Neural crest cell (in vitro differentiated cells): ENCODE measurements around the gene SCAF8. TPM values are rescaled to one million over a fixed set of nuclear protein-coding genes. Genes with fewer than 3 reads are reported as not detected.

ENCODE experiments used
- DNase-seq: peaks from one replicate; pipeline ENCODE4 v3.0.0; 2021; ENCODE audit warnings: low read depth, mixed read lengths, low spot score
- H3K27ac Mint-ChIP-seq: one replicate; pipeline ENCODE4 v1.8.0; 2021; ENCODE audit warnings: mild to moderate bottlenecking, mixed read lengths; ENCODE audit not compliant: unreplicated experiment
- H3K27me3 Mint-ChIP-seq: 2 replicates; pipeline ENCODE4 v1.8.0; 2021; ENCODE audit warnings: low read depth, mild to moderate bottlenecking, mixed read lengths
- H3K36me3 Mint-ChIP-seq: 2 replicates; pipeline ENCODE4 v1.8.0; 2021; ENCODE audit warnings: low read depth, mild to moderate bottlenecking, mixed read lengths
- H3K4me1 Mint-ChIP-seq: 2 replicates; pipeline ENCODE4 v1.8.0; 2021; ENCODE audit warnings: mixed read lengths
- H3K4me3 Mint-ChIP-seq: one replicate; pipeline ENCODE4 v1.8.0; 2021; ENCODE audit warnings: mild to moderate bottlenecking, mixed read lengths
- H3K9me3 Mint-ChIP-seq: 2 replicates; pipeline ENCODE4 v1.8.0; 2021; ENCODE audit warnings: mixed read lengths
- total RNA-seq: library from RNA; stranded (reverse); gene quantifications from 2 replicates; pipeline ENCODE4 v1.2.1, GENCODE V29; 2021
- TF ChIP-seq, protein P1 (sequence below): fragments of 200-600 bp; sonication (generic); conservative IDR thresholded peaks from 2 replicates; pipeline ENCODE4 v1.5.0; 2021; ENCODE audit warnings: antibody characterized with exemption, mild to moderate bottlenecking

SCAF8 gene
- total RNA-seq, 1 donor from 2014 or later, result 63.6 TPM

DNA sequence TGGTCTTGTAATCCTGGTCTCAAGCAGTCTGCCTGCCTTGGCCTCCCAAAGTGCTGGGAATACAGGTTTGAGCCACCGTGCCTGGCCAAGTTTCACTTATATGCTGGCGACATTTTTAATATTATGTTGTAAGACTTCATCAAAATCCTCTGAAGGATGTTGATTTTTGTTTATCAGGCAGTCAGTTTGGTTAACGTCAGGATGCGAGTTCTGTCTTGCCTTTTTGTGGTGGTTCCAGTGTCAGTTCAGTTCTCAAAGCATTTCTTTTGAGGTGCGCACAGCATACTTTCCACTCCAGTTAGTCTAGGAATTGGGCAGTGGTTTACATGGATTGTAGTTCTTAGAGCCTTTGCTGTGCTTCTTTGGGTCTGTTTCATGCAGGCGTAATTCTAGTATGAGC is 24.9 kb downstream of the SCAF8 start:
- no peak overlapping the region for H3K27ac Mint-ChIP-seq

DNA sequence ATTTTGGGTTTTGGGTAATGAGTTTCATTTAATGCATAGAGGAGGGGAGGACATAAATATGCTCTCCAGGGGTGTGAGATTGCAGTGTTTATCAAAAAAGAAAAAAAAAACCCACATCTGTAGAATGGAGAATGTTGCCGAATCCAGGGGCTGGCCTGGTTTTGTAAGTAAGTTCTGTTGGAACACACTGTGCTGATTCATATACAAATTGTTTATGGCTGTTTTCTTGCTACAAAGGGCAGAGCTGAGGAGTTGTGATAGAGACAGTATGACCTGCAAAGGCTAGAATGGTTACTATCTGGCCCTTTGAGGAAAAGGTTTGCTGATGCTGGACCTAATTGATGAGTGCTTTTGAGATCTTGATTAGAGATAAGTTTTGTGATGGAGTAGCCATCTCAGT is 30.4 kb downstream of the SCAF8 start:
- Mint-ChIP-seq H3K4me1 (peaks cover 49% of the 10 kb centered on the region), H3K27ac (no peak overlapping the region), H3K27me3 (no peaks in the 10 kb centered on the region), H3K9me3 (peaks cover 2% of the 10 kb centered on the region), H3K4me3 (no peak overlapping the region), H3K36me3 (peaks cover 11% of the 10 kb centered on the region)
- no peak for DNase-seq
- TF ChIP-seq, protein P1, sequence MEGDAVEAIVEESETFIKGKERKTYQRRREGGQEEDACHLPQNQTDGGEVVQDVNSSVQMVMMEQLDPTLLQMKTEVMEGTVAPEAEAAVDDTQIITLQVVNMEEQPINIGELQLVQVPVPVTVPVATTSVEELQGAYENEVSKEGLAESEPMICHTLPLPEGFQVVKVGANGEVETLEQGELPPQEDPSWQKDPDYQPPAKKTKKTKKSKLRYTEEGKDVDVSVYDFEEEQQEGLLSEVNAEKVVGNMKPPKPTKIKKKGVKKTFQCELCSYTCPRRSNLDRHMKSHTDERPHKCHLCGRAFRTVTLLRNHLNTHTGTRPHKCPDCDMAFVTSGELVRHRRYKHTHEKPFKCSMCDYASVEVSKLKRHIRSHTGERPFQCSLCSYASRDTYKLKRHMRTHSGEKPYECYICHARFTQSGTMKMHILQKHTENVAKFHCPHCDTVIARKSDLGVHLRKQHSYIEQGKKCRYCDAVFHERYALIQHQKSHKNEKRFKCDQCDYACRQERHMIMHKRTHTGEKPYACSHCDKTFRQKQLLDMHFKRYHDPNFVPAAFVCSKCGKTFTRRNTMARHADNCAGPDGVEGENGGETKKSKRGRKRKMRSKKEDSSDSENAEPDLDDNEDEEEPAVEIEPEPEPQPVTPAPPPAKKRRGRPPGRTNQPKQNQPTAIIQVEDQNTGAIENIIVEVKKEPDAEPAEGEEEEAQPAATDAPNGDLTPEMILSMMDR, result no peak

More for the DNA sequence above, 24.9 kb downstream of the SCAF8 start:
- H3K9me3 Mint-ChIP-seq, result no peaks in the 10 kb centered on the region
- TF ChIP-seq, protein P1, result no peak
- H3K27me3 Mint-ChIP-seq, result no peaks in the 10 kb centered on the region
- peaks cover 4% of the 10 kb centered on the region for H3K36me3 Mint-ChIP-seq
- peaks cover 47% of the 10 kb centered on the region for H3K4me1 Mint-ChIP-seq
- no peak for DNase-seq
- H3K4me3 Mint-ChIP-seq, result no peak overlapping the region

DNA sequence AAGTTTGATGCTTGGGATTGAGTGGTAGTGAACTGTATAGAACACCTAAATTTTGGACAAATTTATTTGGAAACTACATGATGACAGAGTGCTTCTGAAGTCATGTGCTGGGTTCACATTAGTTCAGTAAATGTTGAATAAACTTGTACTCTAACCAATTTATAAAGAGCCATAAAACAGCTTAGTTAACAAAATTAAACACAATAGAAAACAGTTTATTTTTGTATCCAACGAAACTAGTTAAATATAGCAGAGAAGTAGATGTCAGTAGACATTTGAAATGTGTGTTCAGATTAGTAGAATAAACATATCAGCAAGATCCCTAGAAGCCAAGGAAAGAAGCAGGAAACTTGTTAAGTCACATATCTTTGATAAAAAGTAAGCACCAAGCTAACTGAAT is 32.1 kb downstream of the SCAF8 start:
- Mint-ChIP-seq H3K27me3 (no peaks in the 10 kb centered on the region), H3K9me3 (peaks cover 2% of the 10 kb centered on the region), H3K4me3 (no peak overlapping the region), H3K27ac (no peak overlapping the region), H3K4me1 (peaks cover 49% of the 10 kb centered on the region), H3K36me3 (peaks cover 11% of the 10 kb centered on the region)
- TF ChIP-seq, protein P1, result no peak
- no peak for DNase-seq

DNA sequence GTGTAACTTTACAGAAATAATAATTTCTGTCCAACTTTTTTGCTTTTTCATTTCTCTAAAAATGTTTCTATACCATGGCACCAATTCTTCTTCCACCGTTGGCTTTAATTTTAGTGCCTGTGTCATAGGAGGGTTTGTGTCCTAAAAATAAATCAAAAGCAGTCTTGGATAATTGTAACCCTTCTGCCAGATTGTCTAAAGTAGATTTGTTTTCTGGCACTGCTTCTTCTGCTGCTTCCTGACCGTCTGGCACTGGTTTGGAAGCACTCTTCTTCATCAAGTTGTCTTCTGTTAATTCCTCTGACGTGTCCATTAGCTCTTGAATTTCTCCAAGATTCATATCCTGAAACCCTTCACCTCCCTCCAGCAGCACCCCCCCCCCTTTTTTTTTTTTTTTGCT is 33.1 kb downstream of the SCAF8 start:
- Mint-ChIP-seq H3K9me3 (peaks cover 6% of the 10 kb centered on the region), H3K36me3 (peaks cover 12% of the 10 kb centered on the region), H3K4me1 (peaks cover 55% of the 10 kb centered on the region), H3K27ac (no peak overlapping the region), H3K27me3 (no peaks in the 10 kb centered on the region), H3K4me3 (no peak overlapping the region)
- DNase-seq, result no peak
- TF ChIP-seq, protein P1, result no peak

DNA sequence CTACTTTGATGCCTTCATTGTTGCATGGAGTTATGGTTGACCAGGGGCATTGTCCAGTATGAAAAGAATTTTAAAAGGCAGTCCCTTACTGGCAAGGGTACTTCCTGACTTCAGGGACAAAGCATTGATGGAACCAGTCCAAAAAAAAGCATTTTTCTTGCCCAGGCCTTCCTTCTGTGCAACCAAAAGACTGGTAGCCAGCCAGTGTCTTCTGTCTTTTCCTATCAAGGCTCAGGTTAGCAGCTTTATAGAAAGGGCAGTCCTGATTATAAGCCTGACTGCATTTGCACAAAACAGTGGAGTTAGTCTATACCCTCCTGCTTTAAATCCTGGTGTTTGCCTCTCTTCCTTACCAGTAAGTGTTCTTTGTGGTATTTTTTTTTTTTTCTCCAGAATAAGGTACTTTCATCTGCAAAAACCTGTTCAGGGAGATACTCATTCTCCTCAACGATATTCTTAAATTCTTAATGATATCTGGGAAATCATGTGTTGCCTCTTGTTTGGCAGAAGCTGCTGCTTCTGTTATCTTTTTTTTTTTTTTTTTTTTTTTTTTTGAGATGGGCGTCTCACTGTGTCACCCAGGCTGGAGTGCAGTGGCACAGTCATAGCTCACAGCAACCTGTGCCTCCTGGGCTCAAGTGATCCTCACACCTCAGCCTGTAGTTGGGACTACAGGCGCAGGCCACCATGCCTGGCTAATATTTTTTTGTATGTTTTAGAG is 33.9 kb downstream of the SCAF8 start:
- Mint-ChIP-seq H3K27ac (no peak overlapping the region), H3K27me3 (no peaks in the 10 kb centered on the region), H3K4me3 (no peak overlapping the region), H3K9me3 (peaks cover 12% of the 10 kb centered on the region), H3K4me1 (peaks cover 56% of the 10 kb centered on the region), H3K36me3 (peaks cover 15% of the 10 kb centered on the region)
- DNase-seq, result no peak
- TF ChIP-seq, protein P1, result no peak
